LNCAP (cell line): ENCODE results near the gene SPATA7.

Source experiments
- CTCF ChIP-seq: fragments of 450-650 bp; IDR thresholded peaks from 2 replicates; pipeline ENCODE4 v1.5.1; 2017; ENCODE audit warnings: mild to moderate bottlenecking

The SPATA7 gene

GRCh38 chr14:88385212-88386101 lies at the start of gene SPATA7:
Gene SPATA7 (plus strand): TSS chr14:88385657. CDS start chr14:88385819, 162 bp downstream.
- TF ChIP-seq CTCF, result no peak; the same call in 1 of the 2 replicates

- no peak for TF ChIP-seq CTCF
Observed at GRCh38 chr14:88340357-88340756, 45.1 kb upstream of the SPATA7 start.

- TF ChIP-seq CTCF, result no peak
Observed at GRCh38 chr14:88342980-88343379, 42.5 kb upstream of the SPATA7 start.

GRCh38 chr14:88346048-88346639 lies 39.3 kb upstream of the SPATA7 start:
- no peak for TF ChIP-seq CTCF

GRCh38 chr14:88348546-88348945 lies 36.9 kb upstream of the SPATA7 start:
- no peak for TF ChIP-seq CTCF

- TF ChIP-seq CTCF, result no peak
Observed at GRCh38 chr14:88351966-88352691, 33.3 kb upstream of the SPATA7 start.

GRCh38 chr14:88352698-88353097 lies 32.8 kb upstream of the SPATA7 start:
- no peak for TF ChIP-seq CTCF
